ENCODE data around the gene MEIS2.

DNA sequence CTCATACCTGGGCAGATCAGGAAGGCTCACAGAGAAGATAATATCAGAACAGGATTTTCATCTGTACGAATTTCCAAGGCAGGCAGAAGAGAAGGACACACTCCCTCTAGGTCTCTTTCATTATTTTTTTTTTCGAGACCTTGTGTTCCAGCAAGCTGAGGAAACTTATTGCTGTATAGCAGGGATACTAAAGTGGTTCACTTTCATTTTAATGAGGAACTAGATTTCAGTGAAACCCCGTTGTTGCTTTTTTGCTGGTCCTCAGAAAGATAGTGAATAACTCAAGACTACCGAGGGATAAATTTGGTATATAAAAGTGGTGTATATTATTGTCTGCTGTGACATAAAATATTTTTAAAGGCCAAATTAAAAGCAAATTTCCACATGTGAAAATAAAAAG is 24.6 kb downstream of the MEIS2 start:
- no peak for TF ChIP-seq CTBP1 (IDR thresholded peaks at IDR 0.05; ENCODE audit: borderline replicate concordance)
- no peak for TF ChIP-seq ARNT (IDR thresholded peaks at IDR 0.05)
- no peak for TF ChIP-seq BHLHE40 (IDR thresholded peaks at IDR 0.05; ENCODE audit: borderline replicate concordance)
- TF ChIP-seq, protein P1, sequence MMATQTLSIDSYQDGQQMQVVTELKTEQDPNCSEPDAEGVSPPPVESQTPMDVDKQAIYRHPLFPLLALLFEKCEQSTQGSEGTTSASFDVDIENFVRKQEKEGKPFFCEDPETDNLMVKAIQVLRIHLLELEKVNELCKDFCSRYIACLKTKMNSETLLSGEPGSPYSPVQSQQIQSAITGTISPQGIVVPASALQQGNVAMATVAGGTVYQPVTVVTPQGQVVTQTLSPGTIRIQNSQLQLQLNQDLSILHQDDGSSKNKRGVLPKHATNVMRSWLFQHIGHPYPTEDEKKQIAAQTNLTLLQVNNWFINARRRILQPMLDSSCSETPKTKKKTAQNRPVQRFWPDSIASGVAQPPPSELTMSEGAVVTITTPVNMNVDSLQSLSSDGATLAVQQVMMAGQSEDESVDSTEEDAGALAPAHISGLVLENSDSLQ (IDR thresholded peaks at IDR 0.05) = no peak
- TF ChIP-seq TARDBP (IDR thresholded peaks at IDR 0.05) = no peak
- TF ChIP-seq FOXM1 (IDR thresholded peaks at IDR 0.05; ENCODE audit: borderline replicate concordance) = no peak
- no peak for TF ChIP-seq ELF4 (IDR thresholded peaks at IDR 0.05)
- TF ChIP-seq FOXK2 (IDR thresholded peaks at IDR 0.05) = no peak
- no peak for TF ChIP-seq SP1 (IDR thresholded peaks at IDR 0.05)
- TF ChIP-seq ZNF384 (IDR thresholded peaks at IDR 0.05) = no peak
- TF ChIP-seq HDGF (IDR thresholded peaks at IDR 0.05; ENCODE audit: borderline replicate concordance) = no peak
- no peak for TF ChIP-seq NFRKB (IDR thresholded peaks at IDR 0.05)
- no peak for TF ChIP-seq L3MBTL2 (conservative IDR thresholded peaks at IDR 0.05)
- no peak for TF ChIP-seq SUZ12 (IDR thresholded peaks at IDR 0.05)

Measured in HEK293T (cell line).